ENCODE results near the gene CRELD2.

CRELD2 gene

DNA sequence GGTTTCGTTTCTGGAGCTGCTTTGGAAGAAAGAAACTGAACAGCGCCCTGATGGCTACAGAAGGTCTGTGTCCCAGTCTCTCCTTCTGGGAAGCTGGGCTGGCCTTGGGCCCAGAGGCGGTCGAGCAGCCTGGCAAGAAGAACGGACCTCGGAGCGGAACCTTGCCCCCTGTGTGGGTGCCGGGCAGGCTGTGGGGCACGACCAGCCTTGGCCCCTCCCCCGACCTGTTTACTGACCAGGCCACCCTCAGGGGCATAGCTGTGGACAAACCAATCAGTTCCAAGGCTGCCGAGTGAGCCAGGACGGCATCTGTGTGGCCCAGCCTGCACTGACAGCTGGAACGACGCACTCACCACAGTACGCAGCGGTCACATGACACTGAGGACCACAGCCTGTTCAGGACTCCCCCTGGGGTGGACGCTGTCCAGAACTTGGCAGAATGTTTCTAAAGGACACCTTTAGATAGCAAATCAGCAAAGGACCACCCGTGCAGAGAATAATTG is 49.3 kb downstream of the CRELD2 start:
- H3K27me3 ChIP-seq (ENCODE audit: control insufficient read depth in 3 of 3, insufficient read depth in 3 of 3, low read depth in 1 of 3, low read length in 3 of 3): peaks cover 0 to 18% (median 0%) of the 10 kb centered on the region in 3 experiments

DNA sequence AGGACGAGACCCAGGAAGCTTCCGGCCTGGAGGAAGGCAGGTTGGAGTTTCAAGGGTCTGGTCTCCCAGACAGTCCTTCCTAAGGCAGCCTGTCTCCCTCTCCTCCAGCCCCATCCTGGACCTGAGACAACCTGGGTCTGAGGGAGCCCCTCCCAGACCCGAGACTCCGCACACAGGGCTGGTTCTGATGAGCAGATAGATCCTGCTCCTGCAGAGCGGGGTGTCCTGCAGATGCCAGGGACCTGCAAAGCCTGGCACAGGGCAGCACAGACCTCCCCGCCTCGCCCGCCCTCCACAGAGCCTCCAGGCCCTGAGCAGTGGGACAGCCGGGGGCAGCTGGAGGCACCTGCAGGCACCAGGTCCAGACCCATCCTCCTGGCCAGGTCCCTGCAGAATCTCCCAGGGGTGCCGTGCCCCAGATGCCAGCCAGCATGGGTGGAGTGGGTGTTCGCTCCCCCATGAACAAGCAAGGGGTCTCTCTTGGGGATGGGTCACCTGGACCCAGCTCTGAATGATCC is 49.9 kb downstream of the CRELD2 start:
- Histone ChIP-seq H3K18ac (ENCODE audit: low read length) (peak overlapping the region; percentile 88), H3K4me1 (ENCODE audit: control insufficient read depth in 2 of 2, insufficient read depth in 1 of 2, low read depth in 1 of 2, low read length in 2 of 2) (peaks cover 19 to 33% of the 10 kb centered on the region in 2 donors)

More for the DNA sequence above, 49.3 kb downstream of the CRELD2 start:
- peak overlapping the region; percentile 64 for H3K14ac ChIP-seq (ENCODE audit: low read length)
- H3K27ac ChIP-seq (replicated peaks; ENCODE audit: low read length): no peak overlapping the region
- WGBS, 2 donors (ENCODE audit: extremely low coverage in 2 of 2, insufficient read length in 2 of 2, insufficient replicate concordance in 1 of 2): no CpG with 5 or more reads among the region's 18 CpGs
- H3K79me1 ChIP-seq (ENCODE audit: low read depth, low read length): peaks cover 15% of the 10 kb centered on the region
- no peak overlapping the region for H3K4me3 ChIP-seq (ENCODE audit: low read length in 2 of 2)
- peak overlapping the region; percentile 72 for H4K8ac ChIP-seq (ENCODE audit: low read depth, low read length)
- peak overlapping the region; percentile 98 for H2AK5ac ChIP-seq (ENCODE audit: low read depth, low read length)
- peak overlapping the region; percentile 80 for H3K23ac ChIP-seq (ENCODE audit: low read depth, low read length, poor library complexity)
- peak overlapping the region; percentile 24 for H2BK12ac ChIP-seq (ENCODE audit: low read length)
- H2BK15ac ChIP-seq (ENCODE audit: low read length): peak overlapping the region; percentile 91
- H3K4ac ChIP-seq (ENCODE audit: low read length): peak overlapping the region; percentile 84
- H2AFZ ChIP-seq (ENCODE audit: low read length): no peak overlapping the region
- DNase-seq (ENCODE audit: low spot score): no peak
- H2BK5ac ChIP-seq (ENCODE audit: low read length): peak overlapping the region; percentile 75
- H3K4me2 ChIP-seq (ENCODE audit: insufficient read depth, low read length, poor library complexity, severe bottlenecking): no peak overlapping the region
- H3K18ac ChIP-seq (ENCODE audit: low read length): peak overlapping the region; percentile 88
- H2BK120ac ChIP-seq (ENCODE audit: low read depth, low read length): peak overlapping the region; percentile 89
- peaks cover 21 to 34% of the 10 kb centered on the region in 2 donors for H3K4me1 ChIP-seq (ENCODE audit: control insufficient read depth in 2 of 2, insufficient read depth in 1 of 2, low read depth in 1 of 2, low read length in 2 of 2)
- peak overlapping the region; percentile 70 for H3K9ac ChIP-seq (ENCODE audit: low read depth, low read length, poor library complexity)
- peaks cover 18% of the 10 kb centered on the region in 2 donors for H3K36me3 ChIP-seq (replicated peaks in 1 of 2; ENCODE audit: control insufficient read depth in 2 of 2, insufficient read depth in 2 of 2, low read length in 2 of 2)
- H3K9me3 ChIP-seq (replicated peaks in 1 of 2; ENCODE audit: control insufficient read depth in 2 of 2, insufficient read depth in 1 of 2, low read depth in 1 of 2, low read length in 2 of 2): peaks cover 0 to 3% of the 10 kb centered on the region in 2 donors
- no peak overlapping the region for H4K91ac ChIP-seq (ENCODE audit: low read depth, low read length, poor library complexity)

DNA sequence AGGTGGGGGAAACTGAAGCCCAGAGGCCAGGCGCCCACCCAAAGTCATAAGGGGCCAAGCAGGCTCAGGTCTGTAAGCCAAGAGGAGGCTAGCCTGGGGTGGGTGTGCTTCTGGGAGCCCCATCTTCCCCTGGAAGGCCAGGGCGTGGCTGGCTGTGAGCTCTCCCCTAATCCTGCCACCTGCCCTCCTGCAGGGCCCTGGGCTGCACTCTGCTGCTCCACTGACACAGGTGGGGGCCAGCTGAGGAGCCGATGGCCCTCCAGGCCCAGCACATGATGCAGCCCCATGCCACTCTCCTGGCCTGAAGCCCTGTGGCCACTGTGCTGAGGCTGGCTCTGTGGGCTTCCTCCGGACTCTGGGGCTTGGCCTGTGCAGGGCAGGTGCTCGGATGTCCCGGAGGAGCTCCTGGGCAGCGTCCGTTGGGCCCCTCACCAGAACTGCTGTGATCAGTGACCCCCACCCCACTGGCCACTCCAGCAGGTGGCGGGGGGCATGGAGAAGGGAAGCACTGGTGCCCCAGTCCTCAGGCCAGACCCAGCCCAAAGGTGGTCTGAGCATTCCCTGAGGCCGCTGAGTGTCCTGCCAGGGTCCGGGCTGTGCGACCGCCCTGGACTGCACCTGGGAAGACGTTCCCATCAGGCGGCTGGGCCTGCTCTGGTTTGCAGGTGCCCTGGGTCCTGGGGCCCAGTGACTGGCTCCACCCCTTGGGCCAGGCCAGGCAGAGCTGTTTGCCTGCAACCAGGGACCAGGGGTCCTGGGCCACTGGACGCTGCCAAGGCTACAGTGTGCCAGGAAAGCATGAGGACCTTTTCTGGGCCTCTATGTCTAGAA is 50.6 kb downstream of the CRELD2 start:
- Histone ChIP-seq H3K27ac (replicated peaks; ENCODE audit: low read length) (no peak overlapping the region), H2BK5ac (ENCODE audit: low read length) (peak overlapping the region; percentile 87)

More for the DNA sequence above, 49.9 kb downstream of the CRELD2 start:
- peak overlapping the region; percentile 53 for H4K91ac ChIP-seq (ENCODE audit: low read depth, low read length, poor library complexity)
- H4K8ac ChIP-seq (ENCODE audit: low read depth, low read length): no peak overlapping the region
- H2BK12ac ChIP-seq (ENCODE audit: low read length): peak overlapping the region; percentile 97
- no peak overlapping the region for H3K9ac ChIP-seq (ENCODE audit: low read depth, low read length, poor library complexity)
- no peak overlapping the region for H3K27ac ChIP-seq (replicated peaks; ENCODE audit: low read length)
- peak overlapping the region; percentile 98 for H2AK5ac ChIP-seq (ENCODE audit: low read depth, low read length)
- H3K23ac ChIP-seq (ENCODE audit: low read depth, low read length, poor library complexity): no peak overlapping the region
- H2BK120ac ChIP-seq (ENCODE audit: low read depth, low read length): no peak overlapping the region
- no peak overlapping the region for H3K4me3 ChIP-seq (ENCODE audit: low read length in 2 of 2)
- peaks cover 0 to 23% (median 0%) of the 10 kb centered on the region in 3 experiments for H3K27me3 ChIP-seq (ENCODE audit: control insufficient read depth in 3 of 3, insufficient read depth in 3 of 3, low read depth in 1 of 3, low read length in 3 of 3)
- H2BK15ac ChIP-seq (ENCODE audit: low read length): peak overlapping the region; percentile 91
- peaks cover 12% of the 10 kb centered on the region in 2 donors for H3K36me3 ChIP-seq (replicated peaks in 1 of 2; ENCODE audit: control insufficient read depth in 2 of 2, insufficient read depth in 2 of 2, low read length in 2 of 2)
- peak overlapping the region; percentile 87 for H2BK5ac ChIP-seq (ENCODE audit: low read length)
- peak overlapping the region; percentile 6 for H3K4ac ChIP-seq (ENCODE audit: low read length)
- no CpG with 5 or more reads among the region's 11 CpGs for WGBS, 2 donors (ENCODE audit: extremely low coverage in 2 of 2, insufficient read length in 2 of 2, insufficient replicate concordance in 1 of 2)
- peaks cover 10% of the 10 kb centered on the region for H3K79me1 ChIP-seq (ENCODE audit: low read depth, low read length)
- H3K14ac ChIP-seq (ENCODE audit: low read length): no peak overlapping the region
- no peak for DNase-seq (ENCODE audit: low spot score)
- H2AFZ ChIP-seq (ENCODE audit: low read length): no peak overlapping the region
- peaks cover 0 to 5% of the 10 kb centered on the region in 2 donors for H3K9me3 ChIP-seq (replicated peaks in 1 of 2; ENCODE audit: control insufficient read depth in 2 of 2, insufficient read depth in 1 of 2, low read depth in 1 of 2, low read length in 2 of 2)
- no peak overlapping the region for H3K4me2 ChIP-seq (ENCODE audit: insufficient read depth, low read length, poor library complexity, severe bottlenecking)

More for the DNA sequence above, 50.6 kb downstream of the CRELD2 start:
- Histone ChIP-seq H2AFZ (ENCODE audit: low read length) (no peak overlapping the region), H3K18ac (ENCODE audit: low read length) (peak overlapping the region; percentile 85), H3K36me3 (replicated peaks in 1 of 2; ENCODE audit: control insufficient read depth in 2 of 2, insufficient read depth in 2 of 2, low read length in 2 of 2) (peaks cover 5 to 7% of the 10 kb centered on the region in 2 donors), H3K23ac (ENCODE audit: low read depth, low read length, poor library complexity) (no peak overlapping the region), H3K9ac (ENCODE audit: low read depth, low read length, poor library complexity) (no peak overlapping the region), H2BK120ac (ENCODE audit: low read depth, low read length) (peak overlapping the region; percentile 99), H2BK12ac (ENCODE audit: low read length) (peak overlapping the region; percentile 97), H2BK15ac (ENCODE audit: low read length) (peak overlapping the region; percentile 99), H3K4me2 (ENCODE audit: insufficient read depth, low read length, poor library complexity, severe bottlenecking) (no peak overlapping the region), H3K79me1 (ENCODE audit: low read depth, low read length) (peaks cover 10% of the 10 kb centered on the region), H4K91ac (ENCODE audit: low read depth, low read length, poor library complexity) (peak overlapping the region; percentile 53), H3K4ac (ENCODE audit: low read length) (peak overlapping the region; percentile 6), H3K4me3 (ENCODE audit: low read length in 2 of 2) (no peak overlapping the region), H3K14ac (ENCODE audit: low read length) (no peak overlapping the region), H4K8ac (ENCODE audit: low read depth, low read length) (no peak overlapping the region), H3K4me1 (ENCODE audit: control insufficient read depth in 2 of 2, insufficient read depth in 1 of 2, low read depth in 1 of 2, low read length in 2 of 2) (peaks cover 19 to 36% of the 10 kb centered on the region in 2 donors), H2AK5ac (ENCODE audit: low read depth, low read length) (peak overlapping the region; percentile 98), H3K27me3 (ENCODE audit: control insufficient read depth in 3 of 3, insufficient read depth in 3 of 3, low read depth in 1 of 3, low read length in 3 of 3) (peaks cover 0 to 26% (median 0%) of the 10 kb centered on the region in 3 experiments), H3K9me3 (replicated peaks in 1 of 2; ENCODE audit: control insufficient read depth in 2 of 2, insufficient read depth in 1 of 2, low read depth in 1 of 2, low read length in 2 of 2) (peaks cover 0 to 8% of the 10 kb centered on the region in 2 donors)
- DNase-seq (ENCODE audit: low spot score): no peak
- WGBS, 2 donors (ENCODE audit: extremely low coverage in 2 of 2, insufficient read length in 2 of 2, insufficient replicate concordance in 1 of 2): no CpG with 5 or more reads among the region's 16 CpGs
